GM18507 (cell line): Measurements from ENCODE around the gene ABCA8.
"Not testable (repeated sequence)": the region's sequence is repeated elsewhere in the genome, so short reads cannot be mapped to it uniquely, and the experiment has no call there.

Experiments used
- DNase-seq: peaks from one replicate; pipeline ENCODE4 v3.0.0; 2011; ENCODE audit warnings: low read depth; ENCODE audit not compliant: insufficient read length; ENCODE audit errors: extremely low spot score
- FAIRE-seq: peaks from 2 replicates; lab custom pipeline; 2011; peaks lifted over from hg19 to GRCh38; lab: Jason Lieb, UNC

The ABCA8 gene, protein sequence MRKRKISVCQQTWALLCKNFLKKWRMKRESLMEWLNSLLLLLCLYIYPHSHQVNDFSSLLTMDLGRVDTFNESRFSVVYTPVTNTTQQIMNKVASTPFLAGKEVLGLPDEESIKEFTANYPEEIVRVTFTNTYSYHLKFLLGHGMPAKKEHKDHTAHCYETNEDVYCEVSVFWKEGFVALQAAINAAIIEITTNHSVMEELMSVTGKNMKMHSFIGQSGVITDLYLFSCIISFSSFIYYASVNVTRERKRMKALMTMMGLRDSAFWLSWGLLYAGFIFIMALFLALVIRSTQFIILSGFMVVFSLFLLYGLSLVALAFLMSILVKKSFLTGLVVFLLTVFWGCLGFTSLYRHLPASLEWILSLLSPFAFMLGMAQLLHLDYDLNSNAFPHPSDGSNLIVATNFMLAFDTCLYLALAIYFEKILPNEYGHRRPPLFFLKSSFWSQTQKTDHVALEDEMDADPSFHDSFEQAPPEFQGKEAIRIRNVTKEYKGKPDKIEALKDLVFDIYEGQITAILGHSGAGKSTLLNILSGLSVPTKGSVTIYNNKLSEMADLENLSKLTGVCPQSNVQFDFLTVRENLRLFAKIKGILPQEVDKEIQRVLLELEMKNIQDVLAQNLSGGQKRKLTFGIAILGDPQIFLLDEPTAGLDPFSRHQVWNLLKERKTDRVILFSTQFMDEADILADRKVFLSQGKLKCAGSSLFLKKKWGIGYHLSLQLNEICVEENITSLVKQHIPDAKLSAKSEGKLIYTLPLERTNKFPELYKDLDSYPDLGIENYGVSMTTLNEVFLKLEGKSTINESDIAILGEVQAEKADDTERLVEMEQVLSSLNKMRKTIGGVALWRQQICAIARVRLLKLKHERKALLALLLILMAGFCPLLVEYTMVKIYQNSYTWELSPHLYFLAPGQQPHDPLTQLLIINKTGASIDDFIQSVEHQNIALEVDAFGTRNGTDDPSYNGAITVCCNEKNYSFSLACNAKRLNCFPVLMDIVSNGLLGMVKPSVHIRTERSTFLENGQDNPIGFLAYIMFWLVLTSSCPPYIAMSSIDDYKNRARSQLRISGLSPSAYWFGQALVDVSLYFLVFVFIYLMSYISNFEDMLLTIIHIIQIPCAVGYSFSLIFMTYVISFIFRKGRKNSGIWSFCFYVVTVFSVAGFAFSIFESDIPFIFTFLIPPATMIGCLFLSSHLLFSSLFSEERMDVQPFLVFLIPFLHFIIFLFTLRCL (N-terminal part only)

DNA sequence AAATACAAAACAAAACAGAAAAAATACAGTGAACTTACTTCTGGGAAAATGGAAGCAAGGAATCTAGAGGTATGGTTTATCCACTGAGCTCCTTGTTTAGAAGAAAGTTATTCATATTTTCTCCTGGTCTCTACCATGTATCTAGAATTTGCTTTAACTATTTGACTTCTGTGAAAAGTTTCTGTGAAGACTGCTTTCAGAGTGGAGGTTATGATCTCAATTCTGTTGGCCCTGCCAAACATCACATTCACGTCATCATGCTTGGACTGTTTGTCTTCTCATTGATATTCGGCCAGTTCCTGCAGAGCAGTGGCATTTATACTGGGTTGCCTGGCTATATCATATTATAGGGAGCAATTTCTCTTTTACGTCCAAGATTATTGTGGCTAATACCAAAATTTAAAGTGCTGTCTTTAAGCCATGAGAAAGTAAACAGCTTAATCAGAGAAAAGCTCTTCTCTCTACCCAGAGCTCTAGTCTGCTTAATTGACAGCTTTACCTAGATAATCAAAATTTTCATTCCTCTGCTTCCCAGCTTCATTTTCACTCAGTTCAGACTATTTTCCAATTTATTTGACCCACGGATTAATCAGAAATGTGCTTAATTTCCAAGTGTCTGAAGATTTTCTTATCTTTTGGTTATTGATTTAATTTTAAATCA lies at the start of gene ABCA8:
ABCA8 (minus strand) TSS at position 212 of the 661 bp plus-strand sequence. CDS start 13,358 bp downstream, outside the sequence.
- DNase-seq = no peak
- FAIRE-seq = no peak

DNA sequence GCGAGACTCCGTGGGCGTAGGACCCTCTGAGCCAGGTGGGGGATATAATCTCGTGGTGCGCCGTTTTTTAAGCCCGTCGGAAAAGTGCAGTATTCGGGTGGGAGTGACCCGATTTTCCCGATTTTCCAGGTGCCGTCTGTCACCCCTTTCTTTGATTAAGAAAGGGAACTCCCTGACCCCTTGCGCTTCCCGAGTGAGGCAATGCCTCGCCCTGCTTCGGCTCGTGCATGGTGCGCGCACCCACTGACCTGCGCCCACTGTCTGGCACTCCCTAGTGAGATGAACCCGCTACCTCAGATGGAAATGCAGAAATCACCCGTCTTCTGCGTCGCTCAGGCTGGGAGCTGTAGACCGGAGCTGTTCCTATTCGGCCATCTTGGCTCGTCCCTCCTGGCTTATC lies 49.6 kb upstream of the ABCA8 start:
- DNase-seq, FAIRE-seq: not testable (repeated sequence)

GRCh38 chr17:68999743-69000142 lies 44.6 kb upstream of the ABCA8 start:
- DNase-seq, FAIRE-seq: not testable (repeated sequence)

DNA sequence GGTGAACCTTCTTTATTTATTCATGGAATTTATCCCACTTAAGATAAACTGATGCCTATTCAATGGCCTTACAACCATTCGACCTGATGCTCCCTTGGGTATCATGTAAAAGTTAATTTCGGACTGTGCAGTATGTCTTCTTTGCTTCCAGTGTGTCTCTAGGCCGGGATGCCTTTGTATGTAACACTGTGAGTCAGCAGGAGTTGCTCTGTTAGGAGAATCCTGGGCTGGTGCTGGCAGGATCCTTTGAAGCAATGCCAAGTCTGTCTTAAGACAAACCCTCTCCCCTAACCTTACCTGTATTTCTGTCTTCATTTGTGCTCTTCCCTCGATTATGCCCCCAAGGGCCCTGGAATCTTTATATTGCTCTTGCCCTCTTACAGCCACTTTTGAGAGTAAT lies 37.9 kb upstream of the ABCA8 start:
- FAIRE-seq (no peak), DNase-seq (no peak)

GRCh38 chr17:68987966-68988365 lies 32.8 kb upstream of the ABCA8 start:
- no peak for DNase-seq
- no peak for FAIRE-seq

DNA sequence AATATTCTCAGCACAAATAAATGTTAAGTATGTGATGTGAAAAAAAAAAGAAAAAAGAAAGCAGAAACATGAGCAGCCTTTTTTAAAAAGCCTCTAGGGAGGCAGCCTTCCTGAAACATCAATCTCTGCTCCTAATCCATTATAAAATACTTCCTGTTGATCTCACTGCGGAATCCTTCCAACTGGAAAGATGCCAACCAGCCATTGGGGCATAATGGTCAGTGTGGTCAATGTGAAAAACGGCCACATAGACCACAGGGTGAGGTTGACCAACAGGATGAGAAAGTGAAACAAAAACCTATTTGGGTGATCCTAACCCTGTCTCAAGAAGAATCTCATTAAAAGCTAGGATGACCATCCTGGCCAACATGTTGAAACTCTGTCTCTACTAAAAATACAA lies 26.1 kb upstream of the ABCA8 start:
- DNase-seq (no peak), FAIRE-seq (peak; percentile 77)

- DNase-seq = no peak
- FAIRE-seq = no peak
Measured at GRCh38 chr17:68973098-68973846, 18.1 kb upstream of the ABCA8 start.

DNA sequence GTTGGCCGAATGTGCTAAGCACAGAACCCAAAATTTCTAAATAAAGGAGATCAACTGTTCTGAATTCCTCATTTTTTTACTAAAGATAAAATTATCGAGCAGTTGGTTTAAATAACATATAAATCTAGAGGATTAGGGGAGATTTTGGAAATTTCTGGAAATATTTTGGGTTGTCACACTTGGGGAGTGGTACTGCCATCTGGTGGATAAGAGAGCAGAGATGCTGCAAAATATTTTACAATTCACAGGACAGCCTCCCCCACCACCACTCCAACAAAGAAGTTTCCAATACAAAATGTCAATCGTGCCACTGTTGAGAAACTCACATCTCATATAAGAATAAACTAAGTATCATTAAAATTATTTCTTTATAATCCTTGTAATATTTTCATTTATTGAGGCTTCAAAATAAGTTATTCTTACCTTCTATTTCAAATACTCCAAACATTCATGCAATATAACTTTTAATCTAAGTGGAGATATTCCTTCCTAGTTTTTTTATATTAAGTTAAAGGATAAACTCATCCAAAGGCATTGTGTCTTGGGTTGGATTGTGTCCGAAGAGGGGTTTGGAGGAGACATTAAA lies 17.0 kb upstream of the ABCA8 start:
- FAIRE-seq = no peak
- no peak for DNase-seq

GRCh38 chr17:68969101-68969500 lies 13.9 kb upstream of the ABCA8 start:
- FAIRE-seq = no peak

DNA sequence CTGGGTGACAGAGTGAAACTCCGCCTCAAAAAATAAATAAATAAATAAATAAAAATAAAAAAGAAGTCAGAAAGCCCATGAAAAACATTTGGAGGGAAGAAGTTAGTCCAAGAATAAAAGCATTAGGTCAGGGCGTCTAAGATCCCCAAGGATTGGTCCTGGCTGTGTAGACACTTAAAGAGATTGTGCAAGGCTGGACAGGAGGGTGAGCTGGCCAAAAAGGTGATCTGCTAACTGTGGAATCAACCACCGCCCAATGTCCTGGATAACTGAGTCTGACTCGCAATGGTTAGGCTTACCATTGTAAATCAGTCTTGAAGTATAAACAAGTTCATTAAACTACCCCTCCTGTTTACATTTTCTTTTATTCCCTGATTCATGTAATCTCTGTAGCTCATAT lies 8.8 kb upstream of the ABCA8 start:
- FAIRE-seq (no peak), DNase-seq (no peak)

More at GRCh38 chr17:68969101-68969500, 13.9 kb upstream of the ABCA8 start:
- no peak for DNase-seq

DNA sequence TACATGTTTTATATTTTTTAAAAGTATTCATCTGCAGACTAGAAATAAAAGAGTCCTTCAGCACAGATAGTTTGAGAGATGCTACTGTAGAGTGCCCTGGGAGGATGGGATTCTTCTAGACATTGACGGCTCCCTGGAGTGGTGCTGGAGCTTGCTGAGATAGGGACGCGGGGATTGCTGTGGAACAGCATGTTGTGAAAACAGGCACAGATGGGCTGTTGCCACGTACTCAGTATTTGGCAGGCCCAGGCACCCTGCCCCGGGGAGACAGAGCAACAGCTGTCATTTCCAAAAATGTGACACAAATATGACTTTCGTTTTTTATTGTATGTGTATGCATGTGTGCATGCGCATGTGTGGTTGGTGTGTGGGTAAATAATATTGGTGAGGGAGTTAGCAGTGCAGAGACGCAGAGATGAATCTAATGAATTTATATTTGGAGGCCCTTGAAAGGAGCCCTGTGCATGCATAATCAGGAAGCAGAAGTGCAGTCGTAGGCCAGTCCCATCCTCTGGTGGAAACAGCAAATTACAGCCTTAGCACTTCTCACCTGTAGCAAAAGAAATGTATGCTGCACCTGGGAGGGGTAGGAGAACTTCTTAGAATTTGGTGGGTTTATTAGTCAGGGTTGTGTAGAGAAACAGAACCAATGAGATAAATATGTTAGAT lies 6.2 kb upstream of the ABCA8 start:
- no peak for DNase-seq
- no peak for FAIRE-seq

DNA sequence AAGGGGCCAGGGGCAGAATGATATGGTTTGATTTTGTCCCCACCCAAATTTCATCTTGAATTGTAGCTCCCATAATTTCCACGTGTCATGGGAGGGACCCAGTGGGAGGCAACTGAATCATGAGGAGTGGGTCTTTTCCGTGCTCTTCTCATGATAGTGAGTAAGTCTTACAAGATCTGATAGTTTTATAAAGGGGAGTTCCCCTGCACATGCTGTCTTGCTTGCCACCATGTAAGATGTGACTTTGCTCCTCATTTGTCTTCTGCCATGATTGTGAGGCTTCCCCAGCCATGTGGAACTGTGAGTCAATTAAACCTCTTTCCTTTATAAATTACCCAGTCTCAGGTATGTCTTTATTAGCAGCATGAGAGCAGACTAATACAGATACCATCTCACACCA lies 3.9 kb upstream of the ABCA8 start:
- not testable (repeated sequence) for DNase-seq
- FAIRE-seq = peak; percentile 12

DNA sequence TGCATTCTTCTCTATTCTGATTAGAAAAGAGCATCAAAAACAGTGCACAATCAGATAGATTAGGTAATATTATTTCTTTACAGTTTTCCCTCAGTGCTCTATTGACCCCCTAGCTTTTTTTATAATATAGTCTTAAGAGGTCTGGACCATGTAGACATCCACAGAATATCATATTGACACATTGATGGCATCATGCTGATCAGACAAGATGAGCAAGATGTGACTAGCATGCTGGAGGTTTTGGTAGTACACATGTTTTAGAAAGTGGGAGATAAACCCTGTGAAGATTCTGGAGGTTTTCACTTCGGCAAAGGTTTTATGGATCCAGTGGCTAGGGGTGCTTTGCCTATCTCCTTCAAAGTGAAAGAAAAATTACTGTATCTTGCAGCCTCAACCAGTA lies 2.8 kb upstream of the ABCA8 start:
- FAIRE-seq (no peak), DNase-seq (no peak)

GRCh38 chr17:68954146-68954896 lies 871 bp downstream of the ABCA8 start:
- FAIRE-seq = no peak
- no peak for DNase-seq

- DNase-seq (no peak), FAIRE-seq (no peak)
Measured at GRCh38 chr17:68953340-68953997, 1.7 kb downstream of the ABCA8 start.

DNA sequence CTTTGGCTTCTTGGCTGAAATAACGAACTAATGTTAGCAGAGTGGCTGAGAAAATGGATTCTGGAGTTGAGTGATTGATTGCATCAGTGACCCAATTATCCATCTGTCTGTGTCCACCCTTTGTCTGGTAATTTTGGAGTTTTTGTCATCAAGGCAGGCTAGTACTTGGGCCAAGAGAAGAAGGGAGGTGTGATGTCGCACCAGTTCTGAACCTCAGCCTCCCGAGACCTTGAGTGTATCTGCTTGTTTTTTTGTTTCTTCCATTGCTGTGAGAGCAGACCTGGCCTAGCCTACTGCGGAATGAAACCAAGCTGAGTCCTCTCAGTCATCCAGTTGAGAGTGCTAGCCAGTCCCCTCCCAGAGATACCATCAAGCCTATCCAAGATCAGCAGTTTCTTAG lies 4.5 kb downstream of the ABCA8 start:
- FAIRE-seq = no peak

DNA sequence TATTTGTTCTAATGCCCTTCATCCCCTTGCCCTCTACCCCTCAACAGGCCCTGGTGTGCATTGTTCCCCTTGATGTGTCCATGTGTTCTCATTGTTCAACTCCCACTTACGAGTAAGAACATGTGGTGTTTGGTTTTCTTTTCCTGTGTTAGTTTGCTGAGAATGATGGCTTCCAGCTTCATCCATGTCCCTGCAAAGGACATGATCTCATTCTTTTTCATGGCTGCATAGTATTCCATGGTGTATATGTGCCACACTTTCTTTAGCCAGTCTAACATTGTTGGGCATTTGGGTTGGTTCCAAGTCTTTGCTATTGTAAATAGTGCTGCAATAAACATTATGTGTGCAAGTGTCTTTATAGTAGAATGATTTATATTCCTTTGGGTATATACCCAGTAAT lies 7.3 kb downstream of the ABCA8 start:
- not testable (repeated sequence) for DNase-seq, FAIRE-seq

More for the DNA sequence above, 4.5 kb downstream of the ABCA8 start:
- DNase-seq = no peak
